C4-2B (cell line): Measurements from ENCODE around the gene ATP5MC3.

Source experiments
- ZFX ChIP-seq: fragments of 450-650 bp; IDR thresholded peaks from 2 replicates; pipeline ENCODE4 v1.6.1; 2017
- TF ChIP-seq, protein P1 (sequence below): fragments of 450-650 bp; conservative IDR thresholded peaks from 2 replicates; pipeline ENCODE4 v1.5.1; 2017; ENCODE audit warnings: mild to moderate bottlenecking

DNA sequence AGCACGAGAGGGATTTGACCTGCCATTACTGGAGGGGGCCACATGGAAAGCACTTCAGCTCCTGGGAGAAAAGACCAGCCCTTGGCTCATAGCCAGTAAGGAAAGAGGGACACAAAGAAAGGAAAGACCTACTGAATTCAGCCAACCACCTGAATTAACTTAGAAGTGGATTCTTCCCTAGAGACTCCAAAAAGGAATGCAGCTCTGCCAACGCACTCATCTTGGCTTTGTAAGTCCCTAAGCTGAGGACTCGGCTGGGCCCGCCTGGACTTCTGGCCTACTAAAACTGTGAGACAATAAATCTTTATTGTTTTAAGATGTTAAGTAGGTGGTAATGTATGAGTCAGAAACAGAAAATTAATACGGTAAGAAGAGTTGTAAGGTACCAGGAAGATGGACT, 25.0 kb downstream of the ATP5MC3 start:
- TF ChIP-seq, protein P1, sequence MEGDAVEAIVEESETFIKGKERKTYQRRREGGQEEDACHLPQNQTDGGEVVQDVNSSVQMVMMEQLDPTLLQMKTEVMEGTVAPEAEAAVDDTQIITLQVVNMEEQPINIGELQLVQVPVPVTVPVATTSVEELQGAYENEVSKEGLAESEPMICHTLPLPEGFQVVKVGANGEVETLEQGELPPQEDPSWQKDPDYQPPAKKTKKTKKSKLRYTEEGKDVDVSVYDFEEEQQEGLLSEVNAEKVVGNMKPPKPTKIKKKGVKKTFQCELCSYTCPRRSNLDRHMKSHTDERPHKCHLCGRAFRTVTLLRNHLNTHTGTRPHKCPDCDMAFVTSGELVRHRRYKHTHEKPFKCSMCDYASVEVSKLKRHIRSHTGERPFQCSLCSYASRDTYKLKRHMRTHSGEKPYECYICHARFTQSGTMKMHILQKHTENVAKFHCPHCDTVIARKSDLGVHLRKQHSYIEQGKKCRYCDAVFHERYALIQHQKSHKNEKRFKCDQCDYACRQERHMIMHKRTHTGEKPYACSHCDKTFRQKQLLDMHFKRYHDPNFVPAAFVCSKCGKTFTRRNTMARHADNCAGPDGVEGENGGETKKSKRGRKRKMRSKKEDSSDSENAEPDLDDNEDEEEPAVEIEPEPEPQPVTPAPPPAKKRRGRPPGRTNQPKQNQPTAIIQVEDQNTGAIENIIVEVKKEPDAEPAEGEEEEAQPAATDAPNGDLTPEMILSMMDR: no peak
- no peak for TF ChIP-seq ZFX
